SH-SY5Y (cell line): ENCODE measurements around the gene MCM6.

Experiments used
- GATA2 ChIP-seq: IDR thresholded peaks from 2 replicates; pipeline ENCODE4 v1.6.1; 2011; ENCODE audit warnings: mild to moderate bottlenecking, low read depth, low read length
- GATA3 ChIP-seq: IDR thresholded peaks from 2 replicates; pipeline ENCODE4 v1.6.1; 2011; ENCODE audit warnings: low read depth, mild to moderate bottlenecking, low read length, moderate library complexity

DNA sequence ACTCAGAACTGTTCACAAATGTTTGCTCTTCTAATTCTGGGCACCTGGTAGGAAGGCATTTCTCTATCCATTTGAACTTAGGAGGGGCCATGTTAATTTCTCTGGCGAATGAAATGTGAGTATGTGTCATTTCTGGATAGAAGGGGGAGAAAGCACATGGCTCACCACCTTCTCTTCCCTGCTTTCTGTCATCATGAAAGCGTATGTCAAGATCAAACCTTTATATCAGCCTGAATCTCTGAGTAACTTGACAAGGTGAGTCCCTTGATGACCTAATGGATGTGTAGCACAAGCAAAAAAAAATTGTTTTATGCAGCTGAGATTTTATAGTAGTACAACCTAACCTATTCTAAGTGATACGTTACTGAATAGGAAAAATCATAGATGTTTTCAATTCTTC is 27.2 kb downstream of the MCM6 start:
- no peak for TF ChIP-seq GATA2
- TF ChIP-seq GATA3: no peak
